Peyer's patch (tissue), 4 donors: ENCODE measurements around the gene NFYB.

Source experiments
- CTCF ChIP-seq, 6 experiments: fragments of 450-650 bp in 4 of 6; fragments of 200-600 bp in 2 of 6; sonication (generic) in 1 of 6; IDR thresholded peaks; one replicate each; pipeline ENCODE4 v1.5.1; 2017 to 2019; ENCODE audit warnings: antibody characterized with exemption in 6 of 6, mild to moderate bottlenecking in 3 of 6, moderate library complexity in 1 of 6
- POLR2A ChIP-seq, 2 donors: fragments of 450-650 bp; IDR thresholded peaks; one replicate each; pipeline ENCODE4 v1.5.1; 2017; ENCODE audit warnings: antibody characterized with exemption in 2 of 2, mild to moderate bottlenecking in 2 of 2, moderate library complexity in 2 of 2

GRCh38 chr12:104155711-104156555 lies 17.9 kb upstream of the NFYB start:
- TF ChIP-seq CTCF (IDR thresholded peaks at IDR 0.05) (no peak), POLR2A (IDR thresholded peaks at IDR 0.05) (no peak)
